ENCODE measurements around the gene SLC25A26.

Gene SLC25A26

DNA sequence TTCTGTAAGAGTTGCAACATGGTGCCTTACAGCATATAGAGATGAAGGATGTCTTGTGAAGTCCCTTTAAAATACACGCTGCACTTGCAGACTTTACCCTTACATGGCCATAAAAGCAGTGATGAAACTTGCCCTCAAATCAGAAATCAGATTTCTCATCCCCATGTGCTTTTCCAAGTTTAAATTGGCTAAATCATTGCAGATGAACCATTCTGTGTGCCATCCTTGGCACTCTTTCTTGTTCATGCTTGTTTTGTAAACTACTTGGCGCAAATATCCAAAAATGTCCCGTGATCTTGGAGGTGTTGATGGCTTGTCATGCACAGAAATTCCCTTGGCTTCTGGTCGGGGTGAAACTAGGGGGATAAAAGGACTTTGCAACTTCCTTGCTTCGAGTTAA lies 144.3 kb downstream of the SLC25A26 start:
- no peak overlapping the region for H3K4me3 ChIP-seq (ENCODE audit: control insufficient read depth, low read depth, low read length)
- no peak for DNase-seq (ENCODE audit: low read depth)
- no peak for TF ChIP-seq CTCF (IDR thresholded peaks at IDR 0.05; ENCODE audit: control insufficient read depth, insufficient read depth, low read depth, low read length, missing control alignments)

DNA sequence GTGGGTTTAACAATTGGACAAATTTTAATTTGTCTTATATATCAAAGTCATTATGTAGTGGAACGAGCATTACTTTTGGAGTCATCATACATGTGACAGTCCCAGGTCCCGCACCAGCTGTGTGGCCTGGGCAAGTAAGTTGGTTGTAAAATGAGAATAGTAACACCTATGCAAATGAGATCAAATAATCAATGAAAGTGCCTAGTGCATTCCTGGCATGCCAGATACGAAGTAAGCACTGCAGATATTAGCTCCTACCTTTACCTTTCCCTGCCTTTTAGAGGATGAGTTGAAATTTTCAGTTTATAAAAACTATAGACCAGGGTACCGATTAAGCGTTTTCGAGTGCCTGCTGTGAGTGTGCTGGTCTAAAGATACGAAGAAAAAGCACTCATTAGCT lies 145.9 kb downstream of the SLC25A26 start:
- no peak for TF ChIP-seq CTCF (IDR thresholded peaks at IDR 0.05; ENCODE audit: control insufficient read depth, insufficient read depth, low read depth, low read length, missing control alignments)
- DNase-seq (ENCODE audit: low read depth): no peak
- H3K4me3 ChIP-seq (ENCODE audit: control insufficient read depth, low read depth, low read length): no peak overlapping the region

DNA sequence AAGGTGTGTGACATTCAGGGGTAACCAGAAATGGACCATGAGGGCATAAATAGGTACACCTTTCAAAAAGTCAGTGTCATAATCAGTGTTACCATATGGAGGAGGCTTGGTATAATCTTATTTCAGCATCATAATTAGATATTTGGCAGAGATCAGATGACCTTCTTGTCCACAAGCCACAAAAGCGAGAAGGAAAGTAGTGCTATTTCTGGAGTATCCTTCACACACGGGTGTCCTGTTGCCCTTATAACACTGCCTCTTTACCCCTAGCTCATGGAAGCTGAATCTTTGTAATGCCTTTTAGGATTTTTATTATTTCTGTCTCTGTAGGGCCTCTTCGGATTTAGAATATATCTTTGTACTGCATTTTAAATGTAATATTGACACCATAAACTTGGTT lies 147.2 kb downstream of the SLC25A26 start:
- TF ChIP-seq CTCF (IDR thresholded peaks at IDR 0.05; ENCODE audit: control insufficient read depth, insufficient read depth, low read depth, low read length, missing control alignments): no peak
- no peak for DNase-seq (ENCODE audit: low read depth)
- H3K4me3 ChIP-seq (ENCODE audit: control insufficient read depth, low read depth, low read length): no peak overlapping the region

GRCh38 chr3:66370179-66370578 lies 149.4 kb downstream of the SLC25A26 start:
- TF ChIP-seq CTCF (IDR thresholded peaks at IDR 0.05; ENCODE audit: control insufficient read depth, insufficient read depth, low read depth, low read length, missing control alignments): no peak
- no peak for DNase-seq (ENCODE audit: low read depth)
- H3K4me3 ChIP-seq (ENCODE audit: control insufficient read depth, low read depth, low read length): no peak overlapping the region

DNA sequence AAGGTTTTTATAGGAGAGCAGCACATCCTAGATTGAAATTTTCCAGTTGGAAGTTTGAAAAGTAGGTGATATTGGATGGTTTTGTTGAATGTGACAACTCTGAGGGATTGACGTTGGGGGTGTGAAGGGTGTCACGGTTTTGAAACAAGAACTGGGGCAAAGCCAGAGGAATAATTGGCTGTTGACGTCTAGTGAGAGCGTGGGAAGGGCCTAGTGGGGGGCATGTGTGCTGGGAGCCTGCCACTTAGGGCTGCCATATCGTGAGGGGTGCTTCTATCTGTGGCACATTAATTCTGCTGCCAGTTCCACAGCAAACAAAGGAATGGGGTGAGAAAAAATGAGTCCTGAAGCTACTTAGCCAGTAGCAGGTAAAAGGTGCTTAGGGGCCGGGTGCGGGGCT lies 150.6 kb downstream of the SLC25A26 start:
- no peak for DNase-seq (ENCODE audit: low read depth)
- no peak for TF ChIP-seq CTCF (IDR thresholded peaks at IDR 0.05; ENCODE audit: control insufficient read depth, insufficient read depth, low read depth, low read length, missing control alignments)
- no peak overlapping the region for H3K4me3 ChIP-seq (ENCODE audit: control insufficient read depth, low read depth, low read length)

GRCh38 chr3:66372681-66373350 lies 152.0 kb downstream of the SLC25A26 start:
- TF ChIP-seq CTCF (IDR thresholded peaks at IDR 0.05; ENCODE audit: control insufficient read depth, insufficient read depth, low read depth, low read length, missing control alignments): peak; percentile 43
- no peak for DNase-seq (ENCODE audit: low read depth)
- H3K4me3 ChIP-seq (ENCODE audit: control insufficient read depth, low read depth, low read length): no peak overlapping the region

Data from AG09309 (cell line).